Astrocyte of the spinal cord (primary cell): ENCODE results near the gene GFOD1.

Source experiments
- DNase-seq: peaks from one replicate; pipeline ENCODE4 v3.0.0; 2011; ENCODE audit warnings: low read depth, low spot score
- H3K4me3 ChIP-seq: 2 replicates; pipeline ENCODE4 v1.5.1; 2011; ENCODE audit warnings: low read depth, mild to moderate bottlenecking, low read length, moderate library complexity
- CTCF ChIP-seq: IDR thresholded peaks from 2 replicates; pipeline ENCODE4 v1.5.1; 2012; ENCODE audit warnings: low read depth, mild to moderate bottlenecking, low read length, inconsistent platforms
- in situ Hi-C: cut with HindIII; loops from 2 replicates; pipeline ENCODE4 v1.10.0; 2017; ENCODE audit warnings: low sequenced_read_pairs

The GFOD1 gene

GRCh38 chr6:13417954-13418353 lies 69.4 kb downstream of the GFOD1 start:
- no peak for DNase-seq
- in situ Hi-C loops = no loop called here
- no peak for TF ChIP-seq CTCF
- H3K4me3 ChIP-seq = no peak overlapping the region

- no peak for DNase-seq
- in situ Hi-C loops = no loop called here
- TF ChIP-seq CTCF = no peak
These were observed 70.0 kb downstream of the GFOD1 start for GRCh38 chr6:13417431-13417830.

GRCh38 chr6:13415283-13415682 lies 72.1 kb downstream of the GFOD1 start:
- in situ Hi-C loops = no loop called here
- no peak overlapping the region for H3K4me3 ChIP-seq
- no peak for DNase-seq
- TF ChIP-seq CTCF = no peak

More at GRCh38 chr6:13417431-13417830, 70.0 kb downstream of the GFOD1 start:
- no peak overlapping the region for H3K4me3 ChIP-seq

- in situ Hi-C loops = no loop called here
- no peak for DNase-seq
- H3K4me3 ChIP-seq = no peak overlapping the region
- no peak for TF ChIP-seq CTCF
These were observed 73.4 kb downstream of the GFOD1 start for GRCh38 chr6:13413900-13414555.

GRCh38 chr6:13413466-13413862 lies 73.9 kb downstream of the GFOD1 start:
- TF ChIP-seq CTCF = no peak
- in situ Hi-C loops = no loop called here
- DNase-seq = peak; percentile 45
- H3K4me3 ChIP-seq = no peak overlapping the region

GRCh38 chr6:13412639-13413465 lies 74.5 kb downstream of the GFOD1 start:
- no peak overlapping the region for H3K4me3 ChIP-seq
- in situ Hi-C loops = no loop called here
- no peak for DNase-seq
- no peak for TF ChIP-seq CTCF
